Fibroblast of lung (primary cell): ENCODE data around the gene NHSL1.

Experiments used
- EZH2 ChIP-seq: IDR thresholded peaks from 2 replicates; pipeline ENCODE4 v1.5.1; 2012; ENCODE audit warnings: low read length, control low read depth, mild to moderate bottlenecking; ENCODE audit errors: missing control alignments
- TF ChIP-seq, protein P1 (sequence below), 2 donors: IDR thresholded peaks in 1 of 2; conservative IDR thresholded peaks in 1 of 2; 1 replicate in 1 of 2; 2 replicates in 1 of 2; pipeline ENCODE4 v1.5.1; 2011 to 2012; ENCODE audit warnings: low read length in 2 of 2, control low read depth in 1 of 2, inconsistent platforms in 1 of 2, low read depth in 1 of 2, mild to moderate bottlenecking in 1 of 2

DNA sequence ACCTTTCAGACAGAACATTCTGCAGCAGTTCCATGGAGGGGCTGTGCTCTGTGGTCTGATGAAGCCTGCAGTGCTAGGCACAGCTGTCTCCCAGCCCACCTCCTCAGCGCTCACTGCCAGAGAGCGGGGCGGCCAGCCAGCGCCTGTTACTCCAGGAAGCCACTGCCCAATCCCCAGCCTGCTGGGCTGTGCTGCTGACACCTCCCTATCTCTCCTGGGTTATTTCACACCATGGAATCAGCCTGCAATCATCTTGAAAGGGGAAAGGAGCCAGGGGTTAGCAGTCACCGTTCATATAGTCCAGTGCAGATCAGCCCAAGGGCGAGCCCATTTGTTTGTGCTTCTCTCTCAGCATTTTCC is 46.3 kb upstream of the NHSL1 start:
- TF ChIP-seq, protein P1, sequence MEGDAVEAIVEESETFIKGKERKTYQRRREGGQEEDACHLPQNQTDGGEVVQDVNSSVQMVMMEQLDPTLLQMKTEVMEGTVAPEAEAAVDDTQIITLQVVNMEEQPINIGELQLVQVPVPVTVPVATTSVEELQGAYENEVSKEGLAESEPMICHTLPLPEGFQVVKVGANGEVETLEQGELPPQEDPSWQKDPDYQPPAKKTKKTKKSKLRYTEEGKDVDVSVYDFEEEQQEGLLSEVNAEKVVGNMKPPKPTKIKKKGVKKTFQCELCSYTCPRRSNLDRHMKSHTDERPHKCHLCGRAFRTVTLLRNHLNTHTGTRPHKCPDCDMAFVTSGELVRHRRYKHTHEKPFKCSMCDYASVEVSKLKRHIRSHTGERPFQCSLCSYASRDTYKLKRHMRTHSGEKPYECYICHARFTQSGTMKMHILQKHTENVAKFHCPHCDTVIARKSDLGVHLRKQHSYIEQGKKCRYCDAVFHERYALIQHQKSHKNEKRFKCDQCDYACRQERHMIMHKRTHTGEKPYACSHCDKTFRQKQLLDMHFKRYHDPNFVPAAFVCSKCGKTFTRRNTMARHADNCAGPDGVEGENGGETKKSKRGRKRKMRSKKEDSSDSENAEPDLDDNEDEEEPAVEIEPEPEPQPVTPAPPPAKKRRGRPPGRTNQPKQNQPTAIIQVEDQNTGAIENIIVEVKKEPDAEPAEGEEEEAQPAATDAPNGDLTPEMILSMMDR (conservative IDR thresholded peaks at IDR 0.05 in 1 of 2, IDR thresholded peaks at IDR 0.05 in 1 of 2; ENCODE audit: low read depth in 1 of 2, low read length in 2 of 2) = no peak
- TF ChIP-seq EZH2 = no peak
